Testis (tissue), 2 donors: ENCODE results near the gene TPSB2.

Experiments
- CTCF ChIP-seq, 3 experiments: fragments of 450-650 bp in 2 of 3; fragments of 200-600 bp in 1 of 3; sonication (generic) in 1 of 3; IDR thresholded peaks; one replicate each; pipeline ENCODE4 v1.5.1; 2016 to 2019; ENCODE audit warnings: antibody characterized with exemption in 3 of 3, mild to moderate bottlenecking in 2 of 3, moderate library complexity in 1 of 3
- POLR2A ChIP-seq: fragments of 450-650 bp; IDR thresholded peaks from one replicate; pipeline ENCODE4 v1.6.1; 2017; ENCODE audit warnings: antibody characterized with exemption, mild to moderate bottlenecking, moderate library complexity

GRCh38 chr16:1209081-1209480, 20.9 kb downstream of the TPSB2 start:
- no peak for TF ChIP-seq CTCF (IDR thresholded peaks at IDR 0.05)
- TF ChIP-seq POLR2A, result no peak
